ENCODE data around the gene RMND5B.

GRCh38 chr5:178116143-178116885 lies 14.5 kb upstream of the RMND5B start:
- TF ChIP-seq EZH2phosphoT487 (IDR thresholded peaks at IDR 0.05) (no peak), CTCF (IDR thresholded peaks at IDR 0.05) (no peak), EZH2 (IDR thresholded peaks at IDR 0.05) (no peak)
